ENCODE results near the gene LIPN.

GRCh38 chr10:88787463-88787862 lies 27.6 kb downstream of the LIPN start:
- TF ChIP-seq CTCF (conservative IDR thresholded peaks at IDR 0.05; ENCODE audit: low read depth, low read length), result no peak
- TF ChIP-seq EZH2 (IDR thresholded peaks at IDR 0.05; ENCODE audit: borderline replicate concordance, low read depth, low read length, poor library complexity, severe bottlenecking), result no peak
